Astrocyte (in vitro differentiated cells and primary cell): ENCODE measurements around the gene NSA2. TPM values are rescaled to one million over a fixed set of nuclear protein-coding genes. Genes with fewer than 3 reads are reported as not detected.

Experiments
- DNase-seq: peaks from one replicate; pipeline ENCODE4 v3.0.0-alpha.2; 2010; ENCODE audit warnings: low read depth
- FAIRE-seq: peaks from 2 replicates; lab custom pipeline; 2011; peaks lifted over from hg19 to GRCh38; lab: Jason Lieb, UNC
- H2AFZ ChIP-seq: 2 replicates; pipeline ENCODE4 v1.6.0; 2012; ENCODE audit warnings: low read depth, low read length, inconsistent platforms
- H3K27ac ChIP-seq: 2 replicates; pipeline ENCODE4 v1.5.1; 2011; ENCODE audit warnings: low read depth, low read length, inconsistent platforms
- H3K27me3 ChIP-seq: 2 replicates; pipeline ENCODE4 v1.6.0; 2011; ENCODE audit warnings: low read length, inconsistent platforms; ENCODE audit not compliant: insufficient read depth
- H3K36me3 ChIP-seq: 2 replicates; pipeline ENCODE4 v1.5.1; 2011; ENCODE audit warnings: low read length, inconsistent platforms; ENCODE audit not compliant: insufficient read depth
- H3K4me1 ChIP-seq: 2 replicates; pipeline ENCODE4 v1.5.1; 2011; ENCODE audit warnings: low read length, inconsistent platforms; ENCODE audit not compliant: insufficient read depth
- H3K4me2 ChIP-seq: 2 replicates; pipeline ENCODE4 v1.6.0; 2012; ENCODE audit warnings: low read length, inconsistent platforms
- H3K4me3 ChIP-seq: 2 replicates; pipeline ENCODE4 v1.5.1; 2011; ENCODE audit warnings: low read depth, mild to moderate bottlenecking, low read length, inconsistent platforms; ENCODE audit not compliant: insufficient read depth
- H3K79me2 ChIP-seq: 2 replicates; pipeline ENCODE4 v1.6.0; 2012; ENCODE audit warnings: mild to moderate bottlenecking, low read length, inconsistent platforms; ENCODE audit not compliant: insufficient read depth
- H3K9ac ChIP-seq: 2 replicates; pipeline ENCODE4 v1.6.0; 2012; ENCODE audit warnings: mild to moderate bottlenecking, low read length, inconsistent platforms
- H3K9me3 ChIP-seq: 2 replicates; pipeline ENCODE4 v1.5.1; 2012; ENCODE audit warnings: low read depth, mild to moderate bottlenecking, low read length, inconsistent platforms; ENCODE audit not compliant: insufficient read depth
- H4K20me1 ChIP-seq: 2 replicates; pipeline ENCODE4 v1.6.0; 2012; ENCODE audit warnings: low read length, inconsistent platforms; ENCODE audit not compliant: insufficient read depth
- H3K27ac Mint-ChIP-seq: one replicate; pipeline ENCODE4 v1.8.0; 2021; ENCODE audit warnings: mild to moderate bottlenecking, mixed read lengths; ENCODE audit not compliant: unreplicated experiment
- H3K27me3 Mint-ChIP-seq: one replicate; pipeline ENCODE4 v1.8.0; 2021; ENCODE audit warnings: low read depth, mixed read lengths; ENCODE audit not compliant: unreplicated experiment
- H3K36me3 Mint-ChIP-seq: one replicate; pipeline ENCODE4 v1.8.0; 2021; ENCODE audit warnings: low read depth, mixed read lengths; ENCODE audit not compliant: unreplicated experiment
- H3K4me1 Mint-ChIP-seq: one replicate; pipeline ENCODE4 v1.8.0; 2021; ENCODE audit warnings: low read depth, mixed read lengths; ENCODE audit not compliant: unreplicated experiment
- H3K4me3 Mint-ChIP-seq: one replicate; pipeline ENCODE4 v1.8.0; 2021; ENCODE audit warnings: mild to moderate bottlenecking, moderate library complexity, mixed read lengths; ENCODE audit not compliant: unreplicated experiment
- H3K9me3 Mint-ChIP-seq: one replicate; pipeline ENCODE4 v1.8.0; 2021; ENCODE audit warnings: mild to moderate bottlenecking, mixed read lengths; ENCODE audit not compliant: unreplicated experiment
- CTCF ChIP-seq: IDR thresholded peaks from 2 replicates; pipeline ENCODE4 v1.5.1; 2011; ENCODE audit warnings: low read depth, mild to moderate bottlenecking, inconsistent platforms, low read length, moderate library complexity; ENCODE audit not compliant: insufficient read depth
- EZH2 ChIP-seq: IDR thresholded peaks from 2 replicates; pipeline ENCODE4 v1.6.1; 2012; ENCODE audit warnings: mild to moderate bottlenecking, low read length, inconsistent platforms; ENCODE audit not compliant: insufficient read depth
- total RNA-seq: library from RNA; stranded (reverse); gene quantifications from 2 replicates; pipeline ENCODE4 v1.2.1, GENCODE V29; 2021

The NSA2 gene
- total RNA-seq, 1 donor from 2014 or later = 44.0 TPM

GRCh38 chr5:74722271-74722670 is 44.8 kb upstream of the NSA2 start:
- Histone ChIP-seq H3K9me3 (no peaks in the 10 kb centered on the region), H4K20me1 (no peaks in the 10 kb centered on the region), H3K9ac (no peak overlapping the region), H2AFZ (no peak overlapping the region), H3K27ac (no peak overlapping the region), H3K4me1 (no peaks in the 10 kb centered on the region), H3K36me3 (peaks cover 57% of the 10 kb centered on the region), H3K4me2 (no peak overlapping the region), H3K79me2 (no peaks in the 10 kb centered on the region), H3K27me3 (no peaks in the 10 kb centered on the region), H3K4me3 (no peak overlapping the region)
- TF ChIP-seq CTCF = no peak
- TF ChIP-seq EZH2 = no peak
- no peaks in the 10 kb centered on the region for H3K9me3 Mint-ChIP-seq
- no peak for FAIRE-seq
- no peak overlapping the region for H3K4me3 Mint-ChIP-seq
- H3K36me3 Mint-ChIP-seq = peaks cover 8% of the 10 kb centered on the region
- H3K27ac Mint-ChIP-seq = no peak overlapping the region
- H3K4me1 Mint-ChIP-seq = no peaks in the 10 kb centered on the region
- no peaks in the 10 kb centered on the region for H3K27me3 Mint-ChIP-seq
- DNase-seq = no peak

GRCh38 chr5:74725331-74725730 is 41.7 kb upstream of the NSA2 start:
- Histone ChIP-seq H3K9ac (no peak overlapping the region), H4K20me1 (no peaks in the 10 kb centered on the region), H3K9me3 (no peaks in the 10 kb centered on the region), H2AFZ (no peak overlapping the region), H3K27ac (no peak overlapping the region), H3K27me3 (no peaks in the 10 kb centered on the region), H3K79me2 (no peaks in the 10 kb centered on the region), H3K4me3 (no peak overlapping the region), H3K36me3 (peaks cover 50% of the 10 kb centered on the region), H3K4me1 (no peaks in the 10 kb centered on the region), H3K4me2 (no peak overlapping the region)
- H3K4me1 Mint-ChIP-seq = no peaks in the 10 kb centered on the region
- H3K36me3 Mint-ChIP-seq = peaks cover 12% of the 10 kb centered on the region
- no peak overlapping the region for H3K27ac Mint-ChIP-seq
- H3K9me3 Mint-ChIP-seq = no peaks in the 10 kb centered on the region
- no peaks in the 10 kb centered on the region for H3K27me3 Mint-ChIP-seq
- DNase-seq (peak; percentile 9), FAIRE-seq (no peak)
- no peak for TF ChIP-seq CTCF
- TF ChIP-seq EZH2 = no peak
- no peak overlapping the region for H3K4me3 Mint-ChIP-seq

- Histone ChIP-seq H3K27me3 (no peaks in the 10 kb centered on the region), H3K27ac (no peak overlapping the region), H3K36me3 (peaks cover 57% of the 10 kb centered on the region), H3K4me2 (no peak overlapping the region), H4K20me1 (no peaks in the 10 kb centered on the region), H3K79me2 (no peaks in the 10 kb centered on the region), H3K4me3 (no peak overlapping the region), H3K9me3 (no peaks in the 10 kb centered on the region), H3K4me1 (no peaks in the 10 kb centered on the region), H2AFZ (no peak overlapping the region), H3K9ac (no peak overlapping the region)
- Mint-ChIP-seq H3K9me3 (no peaks in the 10 kb centered on the region), H3K36me3 (peaks cover 7% of the 10 kb centered on the region), H3K4me3 (no peak overlapping the region), H3K4me1 (no peaks in the 10 kb centered on the region), H3K27me3 (no peaks in the 10 kb centered on the region), H3K27ac (no peak overlapping the region)
- TF ChIP-seq CTCF = no peak
- no peak for TF ChIP-seq EZH2
- DNase-seq (no peak), FAIRE-seq (no peak)
These were observed 30.3 kb upstream of the NSA2 start for GRCh38 chr5:74736759-74737158.
